ENCODE measurements around the gene GNG13. TPM values are rescaled to one million over a fixed set of nuclear protein-coding genes. Genes with fewer than 3 reads are reported as not detected.

GNG13 gene
- polyA plus RNA-seq, 2 of the 4 experiments (the other 2 are of a cell fraction): 0.09 TPM; not detected in 1

DNA sequence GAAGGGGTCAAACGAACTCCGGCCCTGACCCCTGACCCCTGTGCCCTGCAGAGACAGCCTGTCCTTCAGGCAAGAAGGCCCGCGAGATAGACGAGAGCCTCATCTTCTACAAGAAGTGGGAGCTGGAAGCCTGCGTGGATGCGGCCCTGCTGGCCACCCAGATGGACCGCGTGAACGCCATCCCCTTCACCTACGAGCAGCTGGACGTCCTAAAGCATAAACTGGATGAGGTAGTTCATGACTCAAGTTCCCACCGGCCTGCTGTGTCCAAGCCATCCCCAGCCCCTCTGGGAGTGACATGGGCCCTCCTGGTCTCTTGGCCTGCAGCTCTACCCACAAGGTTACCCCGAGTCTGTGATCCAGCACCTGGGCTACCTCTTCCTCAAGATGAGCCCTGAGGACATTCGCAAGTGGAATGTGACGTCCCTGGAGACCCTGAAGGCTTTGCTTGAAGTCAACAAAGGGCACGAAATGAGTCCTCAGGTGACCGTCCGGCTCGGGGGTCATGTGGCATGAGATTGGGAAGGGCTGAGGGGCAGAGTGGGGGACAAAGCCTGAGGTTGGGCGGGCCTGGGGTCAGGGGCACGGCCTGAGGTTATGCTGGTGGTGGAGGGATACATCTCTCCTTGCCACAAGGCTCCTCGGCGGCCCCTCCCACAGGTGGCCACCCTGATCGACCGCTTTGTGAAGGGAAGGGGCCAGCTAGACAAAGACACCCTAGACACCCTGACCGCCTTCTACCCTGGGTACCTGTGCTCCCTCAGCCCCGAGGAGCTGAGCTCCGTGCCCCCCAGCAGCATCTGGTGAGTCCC is 34.3 kb downstream of the GNG13 start:
- H3K4me1 ChIP-seq: peaks cover 29% of the 10 kb centered on the region
- no peak overlapping the region for H3K4me3 ChIP-seq
- H3K9me3 ChIP-seq: no peaks in the 10 kb centered on the region
- ChIA-PET POLR2A (interaction anchor here (0.9 kb wide), 1 partner anchor 22 kb away, joined by 3 read pairs; the partner anchor contains the start of genes CHTF18 and RPUSD1), CTCF (interaction anchor here (1.4 to 15.8 kb wide), 4 partner anchors 20 to 292 kb away, joined by 4 to 105 read pairs (median 4); partner anchors contain the start of genes CHTF18, CIAO3 and RPUSD1)
- TF ChIP-seq EHMT2 (IDR thresholded peaks at IDR 0.05; ENCODE audit: low read depth) (no peak), MAFK (IDR thresholded peaks at IDR 0.05; ENCODE audit: partially characterized antibody) (no peak), ZNF302 (CRISPR knock-in tag; IDR thresholded peaks at IDR 0.05) (no peak), FOSB (CRISPR knock-in tag; IDR thresholded peaks at IDR 0.05) (no peak), MYC (IDR thresholded peaks at IDR 0.05; ENCODE audit: borderline replicate concordance, low read length) (no peak), RAD21 (conservative IDR thresholded peaks at IDR 0.05 in 1 of 2, IDR thresholded peaks at IDR 0.05 in 1 of 2) (no peak), RARB (CRISPR knock-in tag; IDR thresholded peaks at IDR 0.05) (no peak), HOXA7 (CRISPR knock-in tag; IDR thresholded peaks at IDR 0.05) (no peak), HOXB13 (CRISPR knock-in tag; IDR thresholded peaks at IDR 0.05; ENCODE audit: low read depth) (no peak), RCOR1 (IDR thresholded peaks at IDR 0.05; ENCODE audit: low read depth, low read length) (no peak)
- TF ChIP-seq, protein P1, sequence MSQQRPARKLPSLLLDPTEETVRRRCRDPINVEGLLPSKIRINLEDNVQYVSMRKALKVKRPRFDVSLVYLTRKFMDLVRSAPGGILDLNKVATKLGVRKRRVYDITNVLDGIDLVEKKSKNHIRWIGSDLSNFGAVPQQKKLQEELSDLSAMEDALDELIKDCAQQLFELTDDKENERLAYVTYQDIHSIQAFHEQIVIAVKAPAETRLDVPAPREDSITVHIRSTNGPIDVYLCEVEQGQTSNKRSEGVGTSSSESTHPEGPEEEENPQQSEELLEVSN (IDR thresholded peaks at IDR 0.05; ENCODE audit: borderline replicate concordance, low read depth): no peak
- TF ChIP-seq, protein P2, sequence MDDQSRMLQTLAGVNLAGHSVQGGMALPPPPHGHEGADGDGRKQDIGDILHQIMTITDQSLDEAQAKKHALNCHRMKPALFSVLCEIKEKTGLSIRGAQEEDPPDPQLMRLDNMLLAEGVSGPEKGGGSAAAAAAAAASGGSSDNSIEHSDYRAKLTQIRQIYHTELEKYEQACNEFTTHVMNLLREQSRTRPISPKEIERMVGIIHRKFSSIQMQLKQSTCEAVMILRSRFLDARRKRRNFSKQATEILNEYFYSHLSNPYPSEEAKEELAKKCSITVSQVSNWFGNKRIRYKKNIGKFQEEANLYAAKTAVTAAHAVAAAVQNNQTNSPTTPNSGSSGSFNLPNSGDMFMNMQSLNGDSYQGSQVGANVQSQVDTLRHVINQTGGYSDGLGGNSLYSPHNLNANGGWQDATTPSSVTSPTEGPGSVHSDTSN (IDR thresholded peaks at IDR 0.05): no peak
- TF ChIP-seq, protein P3, sequence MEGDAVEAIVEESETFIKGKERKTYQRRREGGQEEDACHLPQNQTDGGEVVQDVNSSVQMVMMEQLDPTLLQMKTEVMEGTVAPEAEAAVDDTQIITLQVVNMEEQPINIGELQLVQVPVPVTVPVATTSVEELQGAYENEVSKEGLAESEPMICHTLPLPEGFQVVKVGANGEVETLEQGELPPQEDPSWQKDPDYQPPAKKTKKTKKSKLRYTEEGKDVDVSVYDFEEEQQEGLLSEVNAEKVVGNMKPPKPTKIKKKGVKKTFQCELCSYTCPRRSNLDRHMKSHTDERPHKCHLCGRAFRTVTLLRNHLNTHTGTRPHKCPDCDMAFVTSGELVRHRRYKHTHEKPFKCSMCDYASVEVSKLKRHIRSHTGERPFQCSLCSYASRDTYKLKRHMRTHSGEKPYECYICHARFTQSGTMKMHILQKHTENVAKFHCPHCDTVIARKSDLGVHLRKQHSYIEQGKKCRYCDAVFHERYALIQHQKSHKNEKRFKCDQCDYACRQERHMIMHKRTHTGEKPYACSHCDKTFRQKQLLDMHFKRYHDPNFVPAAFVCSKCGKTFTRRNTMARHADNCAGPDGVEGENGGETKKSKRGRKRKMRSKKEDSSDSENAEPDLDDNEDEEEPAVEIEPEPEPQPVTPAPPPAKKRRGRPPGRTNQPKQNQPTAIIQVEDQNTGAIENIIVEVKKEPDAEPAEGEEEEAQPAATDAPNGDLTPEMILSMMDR (IDR thresholded peaks at IDR 0.05): no peak
- TF ChIP-seq, protein P4, sequence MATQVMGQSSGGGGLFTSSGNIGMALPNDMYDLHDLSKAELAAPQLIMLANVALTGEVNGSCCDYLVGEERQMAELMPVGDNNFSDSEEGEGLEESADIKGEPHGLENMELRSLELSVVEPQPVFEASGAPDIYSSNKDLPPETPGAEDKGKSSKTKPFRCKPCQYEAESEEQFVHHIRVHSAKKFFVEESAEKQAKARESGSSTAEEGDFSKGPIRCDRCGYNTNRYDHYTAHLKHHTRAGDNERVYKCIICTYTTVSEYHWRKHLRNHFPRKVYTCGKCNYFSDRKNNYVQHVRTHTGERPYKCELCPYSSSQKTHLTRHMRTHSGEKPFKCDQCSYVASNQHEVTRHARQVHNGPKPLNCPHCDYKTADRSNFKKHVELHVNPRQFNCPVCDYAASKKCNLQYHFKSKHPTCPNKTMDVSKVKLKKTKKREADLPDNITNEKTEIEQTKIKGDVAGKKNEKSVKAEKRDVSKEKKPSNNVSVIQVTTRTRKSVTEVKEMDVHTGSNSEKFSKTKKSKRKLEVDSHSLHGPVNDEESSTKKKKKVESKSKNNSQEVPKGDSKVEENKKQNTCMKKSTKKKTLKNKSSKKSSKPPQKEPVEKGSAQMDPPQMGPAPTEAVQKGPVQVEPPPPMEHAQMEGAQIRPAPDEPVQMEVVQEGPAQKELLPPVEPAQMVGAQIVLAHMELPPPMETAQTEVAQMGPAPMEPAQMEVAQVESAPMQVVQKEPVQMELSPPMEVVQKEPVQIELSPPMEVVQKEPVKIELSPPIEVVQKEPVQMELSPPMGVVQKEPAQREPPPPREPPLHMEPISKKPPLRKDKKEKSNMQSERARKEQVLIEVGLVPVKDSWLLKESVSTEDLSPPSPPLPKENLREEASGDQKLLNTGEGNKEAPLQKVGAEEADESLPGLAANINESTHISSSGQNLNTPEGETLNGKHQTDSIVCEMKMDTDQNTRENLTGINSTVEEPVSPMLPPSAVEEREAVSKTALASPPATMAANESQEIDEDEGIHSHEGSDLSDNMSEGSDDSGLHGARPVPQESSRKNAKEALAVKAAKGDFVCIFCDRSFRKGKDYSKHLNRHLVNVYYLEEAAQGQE (IDR thresholded peaks at IDR 0.05): no peak
- TF ChIP-seq, protein P5, sequence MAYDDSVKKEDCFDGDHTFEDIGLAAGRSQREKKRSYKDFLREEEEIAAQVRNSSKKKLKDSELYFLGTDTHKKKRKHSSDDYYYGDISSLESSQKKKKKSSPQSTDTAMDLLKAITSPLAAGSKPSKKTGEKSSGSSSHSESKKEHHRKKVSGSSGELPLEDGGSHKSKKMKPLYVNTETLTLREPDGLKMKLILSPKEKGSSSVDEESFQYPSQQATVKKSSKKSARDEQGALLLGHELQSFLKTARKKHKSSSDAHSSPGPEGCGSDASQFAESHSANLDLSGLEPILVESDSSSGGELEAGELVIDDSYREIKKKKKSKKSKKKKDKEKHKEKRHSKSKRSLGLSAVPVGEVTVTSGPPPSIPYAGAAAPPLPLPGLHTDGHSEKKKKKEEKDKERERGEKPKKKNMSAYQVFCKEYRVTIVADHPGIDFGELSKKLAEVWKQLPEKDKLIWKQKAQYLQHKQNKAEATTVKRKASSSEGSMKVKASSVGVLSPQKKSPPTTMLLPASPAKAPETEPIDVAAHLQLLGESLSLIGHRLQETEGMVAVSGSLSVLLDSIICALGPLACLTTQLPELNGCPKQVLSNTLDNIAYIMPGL (CRISPR knock-in tag; IDR thresholded peaks at IDR 0.05; ENCODE audit: borderline replicate concordance): no peak
- TF ChIP-seq, protein P6, sequence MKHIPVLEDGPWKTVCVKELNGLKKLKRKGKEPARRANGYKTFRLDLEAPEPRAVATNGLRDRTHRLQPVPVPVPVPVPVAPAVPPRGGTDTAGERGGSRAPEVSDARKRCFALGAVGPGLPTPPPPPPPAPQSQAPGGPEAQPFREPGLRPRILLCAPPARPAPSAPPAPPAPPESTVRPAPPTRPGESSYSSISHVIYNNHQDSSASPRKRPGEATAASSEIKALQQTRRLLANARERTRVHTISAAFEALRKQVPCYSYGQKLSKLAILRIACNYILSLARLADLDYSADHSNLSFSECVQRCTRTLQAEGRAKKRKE (CRISPR knock-in tag; IDR thresholded peaks at IDR 0.05; ENCODE audit: low read depth): no peak
- 76% methylated on average over 27 of the region's 29 CpGs for WGBS (ENCODE audit: missing lambda C conversion rate)
- FAIRE-seq (no peak), DNase-seq (ENCODE audit: low read depth in 1 of 2, low spot score in 1 of 2) (no peak), ATAC-seq (no peak)
- H3K4me2 ChIP-seq: no peak overlapping the region
- no peak overlapping the region for H3K27ac ChIP-seq
